Endothelial cell of umbilical vein (primary cell): Measurements from ENCODE around the gene TNIK. TPM values are rescaled to one million over a fixed set of nuclear protein-coding genes. Genes with fewer than 3 reads are reported as not detected.

Experiments used
- BruUV-seq: library from RNA; stranded (reverse); fragments of 400-500 nt; replicated peaks from 2 replicates; lab custom pipeline; 2021; lab: Mats Ljungman, UMichigan
- CTCF ChIA-PET: fragments of 300-600, 350-600 bp; sonication (Branson Sonifier 250); formaldehyde crosslinking; loops from one replicate; lab custom pipeline; 2021; ENCODE audit warnings: antibody characterized with exemption, inconsistent platforms; lab: Charles Lee
- POLR2A ChIA-PET: fragments of 300-600, 350-600 bp; sonication (Branson Sonifier 250); formaldehyde crosslinking; loops from one replicate; lab custom pipeline; 2021; ENCODE audit warnings: antibody characterized with exemption, inconsistent platforms; lab: Charles Lee
- DNase-seq: peaks from one replicate; pipeline ENCODE4 v3.0.0-alpha.2; 2011; ENCODE audit warnings: low read depth, low spot score
- FAIRE-seq: peaks from 2 replicates; lab custom pipeline; 2011; peaks lifted over from hg19 to GRCh38; lab: Jason Lieb, UNC
- H2AFZ ChIP-seq: 2 replicates; pipeline ENCODE4 v1.6.0; 2012; ENCODE audit warnings: low read depth, low read length, control low read depth, inconsistent platforms
- H3K27ac ChIP-seq: 2 replicates; pipeline ENCODE4 v1.5.1; 2011; ENCODE audit warnings: low read depth, mild to moderate bottlenecking, control low read depth, low read length, moderate library complexity; ENCODE audit not compliant: insufficient read depth
- H3K27me3 ChIP-seq, 2 experiments: 2 replicates each; pipeline versions ENCODE4 v1.6.0 to v1.6.1; 2011; ENCODE audit warnings: low read length in 2 of 2, mixed read lengths in 1 of 2; ENCODE audit not compliant: control insufficient read depth in 2 of 2, insufficient read depth in 2 of 2
- H3K36me3 ChIP-seq, 2 experiments: 2 replicates in 1 of 2; 3 replicates in 1 of 2; pipeline ENCODE4 v1.5.1; 2011; ENCODE audit warnings: low read length in 2 of 2, mild to moderate bottlenecking in 1 of 2, moderate library complexity in 1 of 2; ENCODE audit not compliant: control insufficient read depth in 2 of 2, insufficient read depth in 2 of 2; ENCODE audit errors: extremely low read depth in 1 of 2
- H3K4me1 ChIP-seq: 3 replicates; pipeline ENCODE4 v1.5.1; 2011; ENCODE audit warnings: mild to moderate bottlenecking, low read length; ENCODE audit not compliant: control insufficient read depth, insufficient read depth; ENCODE audit errors: extremely low read depth
- H3K4me2 ChIP-seq: 2 replicates; pipeline ENCODE4 v1.6.1; 2011; ENCODE audit warnings: low read length, control low read depth, mixed read lengths; ENCODE audit not compliant: insufficient read depth
- H3K4me3 ChIP-seq, 3 experiments: fragments of 200-600 bp in 1 of 3; sonication (generic), shearing (Covaris generic) in 1 of 3; replicated peaks in 1 of 3; 2 replicates each; pipeline ENCODE4 v1.5.1; 2011 to 2016; ENCODE audit warnings: control low read depth in 3 of 3, low read length in 3 of 3, mild to moderate bottlenecking in 2 of 3, inconsistent platforms in 1 of 3, low read depth in 1 of 3, moderate library complexity in 1 of 3; ENCODE audit not compliant: insufficient read depth in 1 of 3
- H3K79me2 ChIP-seq: 2 replicates; pipeline ENCODE4 v1.6.0; 2012; ENCODE audit warnings: low read length, inconsistent platforms; ENCODE audit not compliant: control insufficient read depth, insufficient read depth
- H3K9ac ChIP-seq: replicated peaks from 2 replicates; pipeline ENCODE3; 2011; ENCODE audit warnings: low read length, control low read depth; ENCODE audit not compliant: insufficient read depth; ENCODE audit errors: extremely low read depth
- H3K9me1 ChIP-seq: replicated peaks from 3 replicates; pipeline ENCODE4 v1.6.0; 2011; ENCODE audit warnings: mild to moderate bottlenecking, low read length; ENCODE audit not compliant: control insufficient read depth, insufficient read depth; ENCODE audit errors: extremely low read depth
- H3K9me3 ChIP-seq: replicated peaks from 2 replicates; pipeline ENCODE4 v1.5.1; 2012; ENCODE audit warnings: low read length, inconsistent platforms; ENCODE audit not compliant: control insufficient read depth, insufficient read depth
- H4K20me1 ChIP-seq: replicated peaks from 2 replicates; pipeline ENCODE3; 2011; ENCODE audit warnings: mild to moderate bottlenecking, low read length; ENCODE audit not compliant: control insufficient read depth, insufficient read depth; ENCODE audit errors: extremely low read depth
- CTCF ChIP-seq, 2 donors: IDR thresholded peaks; 1 replicate in 1 of 2; 2 replicates in 1 of 2; pipeline ENCODE4 v1.5.1; 2011; ENCODE audit warnings: low read length in 2 of 2, mild to moderate bottlenecking in 2 of 2, moderate library complexity in 2 of 2, control low read depth in 1 of 2, inconsistent platforms in 1 of 2, low read depth in 1 of 2; ENCODE audit not compliant: insufficient read depth in 1 of 2; ENCODE audit errors: extremely low read depth in 1 of 2
- EZH2 ChIP-seq: IDR thresholded peaks from 2 replicates; pipeline ENCODE4 v1.6.1; 2012; ENCODE audit warnings: borderline replicate concordance, low read depth, mild to moderate bottlenecking, moderate library complexity, low read length, inconsistent platforms; ENCODE audit not compliant: severe bottlenecking
- FOS ChIP-seq: IDR thresholded peaks from 2 replicates; pipeline ENCODE4 v1.6.1; 2011; ENCODE audit warnings: mild to moderate bottlenecking, low read length, moderate library complexity, borderline replicate concordance; ENCODE audit not compliant: insufficient read depth
- GATA2 ChIP-seq: IDR thresholded peaks from 2 replicates; pipeline ENCODE4 v1.7.0; 2011; ENCODE audit warnings: low read depth, mild to moderate bottlenecking, moderate library complexity, mixed read lengths, low read length; ENCODE audit not compliant: insufficient read length, insufficient read depth
- JUN ChIP-seq: IDR thresholded peaks from 2 replicates; pipeline ENCODE4 v1.6.1; 2011; ENCODE audit warnings: borderline replicate concordance, low read depth; ENCODE audit not compliant: insufficient read length, insufficient read depth
- MAX ChIP-seq: IDR thresholded peaks from 2 replicates; pipeline ENCODE4 v1.6.1; 2011; ENCODE audit not compliant: insufficient read depth, insufficient read length
- MYC ChIP-seq: IDR thresholded peaks from one replicate; pipeline ENCODE4 v1.6.1; 2011; ENCODE audit warnings: mild to moderate bottlenecking, low read depth, low read length
- POLR2A ChIP-seq: IDR thresholded peaks from 2 replicates; pipeline ENCODE4 v1.6.1; 2012; ENCODE audit warnings: low read depth, mild to moderate bottlenecking, control low read depth, low read length
- POLR2AphosphoS5 ChIP-seq: IDR thresholded peaks from 2 replicates; pipeline ENCODE4 v1.6.1; 2012; ENCODE audit warnings: low read depth, mild to moderate bottlenecking, control low read depth, low read length, moderate library complexity; ENCODE audit not compliant: insufficient read depth
- dilution Hi-C: fragments of 300-500 bp; cut with MboI; formaldehyde crosslinking; loops from one replicate; pipeline ENCODE4 v1.15.0; 2019; ENCODE audit warnings: low sequenced_read_pairs; ENCODE audit not compliant: extremely low pct_ligation_motif_present
- intact Hi-C: fragments of 100-400 bp; cut with micrococcal nuclease; formaldehyde crosslinking; loops from one replicate; pipeline ENCODE4 v1.10.0; 2022
- polyA plus RNA-seq, 4 experiments: library from polyadenylated mRNA; depleted of rRNA in 3 of 4; stranded (reverse) in 3 of 4; unstranded in 1 of 4; fragments of >200 nt; gene quantifications; 2 replicates each; pipeline versions ENCODE4 v1.2.1 to v1.2.3, GENCODE V29; 2011 to 2012; ENCODE audit warnings: missing spikeins in 1 of 4
- total RNA-seq: library from RNA; stranded (reverse); gene quantifications from 2 replicates; pipeline ENCODE4 v1.2.3, GENCODE V29; 2021

The TNIK gene
- total and polyA plus RNA-seq, 2 donors (not counting 3 experiments of a cell fraction or from before 2014, with no cell fraction given), result 10.9 to 39.7 TPM

GRCh38 chr3:171221597-171221996 lies 238.6 kb downstream of the TNIK start:
- DNase-seq (no peak), FAIRE-seq (no peak)
- Histone ChIP-seq H3K27ac (no peak overlapping the region), H2AFZ (no peak overlapping the region), H3K79me2 (no peaks in the 10 kb centered on the region), H4K20me1 (no peaks in the 10 kb centered on the region), H3K9me3 (no peaks in the 10 kb centered on the region), H3K9me1 (peaks cover 3% of the 10 kb centered on the region), H3K9ac (no peak overlapping the region), H3K4me2 (no peak overlapping the region), H3K36me3 (no peaks in the 10 kb centered on the region), H3K27me3 (no peaks in the 10 kb centered on the region), H3K4me1 (no peaks in the 10 kb centered on the region), H3K4me3 (no peak overlapping the region)
- CTCF ChIA-PET, result interaction anchor here (0.6 to 1.0 kb wide), 3 partner anchors 10 to 215 kb away, joined by 3 to 4 read pairs (median 3); no protein-coding TSS in a partner anchor
- dilution Hi-C loops, result no loop called here
- intact Hi-C loops, result no loop called here
- TF ChIP-seq FOS (no peak), MYC (no peak), CTCF (IDR thresholded peaks at IDR 0.05; ENCODE audit: extremely low read depth in 1 of 2, insufficient read depth in 1 of 2, low read depth in 1 of 2, low read length in 2 of 2) (no peak), MAX (no peak), JUN (no peak), POLR2AphosphoS5 (no peak), POLR2A (no peak), EZH2 (no peak), GATA2 (no peak)
- POLR2A ChIA-PET, result no interaction called here
- no TSS peak for BruUV-seq
